CD4-positive, alpha-beta T cell treated with Interleukin-1 beta for 1 hour (primary cell): ENCODE data around the gene GPHN.
A peak's percentile ranks its signal among the peaks of the same experiment; 100 is the strongest.

Experiments used
- DNase-seq, 2 donors: peaks; one replicate each; pipeline ENCODE4 v3.0.0-alpha.2; 2020 to 2022

The GPHN gene

GRCh38 chr14:66603945-66604344, 96.0 kb downstream of the GPHN start:
- DNase-seq = no peak

GRCh38 chr14:66606826-66607225, 98.9 kb downstream of the GPHN start:
- no peak for DNase-seq

GRCh38 chr14:66610154-66610563, 102.2 kb downstream of the GPHN start:
- DNase-seq = peak in 1 of 2 donors; percentile 11

GRCh38 chr14:66613344-66613743, 105.4 kb downstream of the GPHN start:
- no peak for DNase-seq

- no peak for DNase-seq
Observed at GRCh38 chr14:66619952-66620351, 112.0 kb downstream of the GPHN start.

GRCh38 chr14:66623838-66624237, 115.9 kb downstream of the GPHN start:
- no peak for DNase-seq

GRCh38 chr14:66624336-66624937, 116.5 kb downstream of the GPHN start:
- peak in 1 of 2 donors; percentile 29 for DNase-seq

GRCh38 chr14:66628636-66629035, 120.7 kb downstream of the GPHN start:
- DNase-seq = no peak

GRCh38 chr14:66629499-66629898, 121.6 kb downstream of the GPHN start:
- no peak for DNase-seq

- DNase-seq = no peak
Observed at GRCh38 chr14:66634876-66635275, 126.9 kb downstream of the GPHN start.

GRCh38 chr14:66635435-66635834, 127.5 kb downstream of the GPHN start:
- DNase-seq = no peak

GRCh38 chr14:66636240-66636639, 128.3 kb downstream of the GPHN start:
- no peak for DNase-seq

GRCh38 chr14:66638689-66639088, 130.7 kb downstream of the GPHN start:
- no peak for DNase-seq

GRCh38 chr14:66641861-66642635, 134.1 kb downstream of the GPHN start:
- no peak for DNase-seq

GRCh38 chr14:66643344-66643743, 135.4 kb downstream of the GPHN start:
- no peak for DNase-seq

GRCh38 chr14:66645716-66646115, 137.8 kb downstream of the GPHN start:
- DNase-seq = no peak

GRCh38 chr14:66649498-66649897, 141.6 kb downstream of the GPHN start:
- DNase-seq = no peak

- no peak for DNase-seq
Observed at GRCh38 chr14:66650491-66650911, 142.6 kb downstream of the GPHN start.

GRCh38 chr14:66651536-66652220, 143.7 kb downstream of the GPHN start:
- DNase-seq = no peak

- DNase-seq = no peak
Observed at GRCh38 chr14:66652525-66653106, 144.7 kb downstream of the GPHN start.

GRCh38 chr14:66657780-66658179, 149.8 kb downstream of the GPHN start:
- no peak for DNase-seq

GRCh38 chr14:66662374-66662773, 154.4 kb downstream of the GPHN start:
- DNase-seq = no peak

- DNase-seq = no peak
Observed at GRCh38 chr14:66677780-66678179, 169.8 kb downstream of the GPHN start.

GRCh38 chr14:66680216-66680615, 172.3 kb downstream of the GPHN start:
- DNase-seq = no peak
